BLaER1 treated with 17β-estradiol and CSF1 and Interleukin-3, amounts not matched to agents 10 nM and 100 nM (cell line): ENCODE measurements around the gene PTPN20.

Experiments used
- H3K27ac ChIP-seq, 11 experiments: shearing (Covaris generic); formaldehyde crosslinking; 2 replicates each; pipeline ENCODE4 v1.8.1; 2022
- H3K27me3 ChIP-seq, 11 experiments: shearing (Covaris generic); formaldehyde crosslinking; 2 replicates each; pipeline ENCODE4 v1.8.1; 2022
- H3K36me3 ChIP-seq, 11 experiments: shearing (Covaris generic); formaldehyde crosslinking; 2 replicates each; pipeline ENCODE4 v1.8.1; 2022
- H3K4me1 ChIP-seq, 10 experiments: shearing (Covaris generic); formaldehyde crosslinking; 2 replicates each; pipeline ENCODE4 v1.8.1; 2022
- H3K4me2 ChIP-seq, 11 experiments: shearing (Covaris generic); formaldehyde crosslinking; 2 replicates each; pipeline ENCODE4 v1.8.1; 2022
- H3K4me3 ChIP-seq, 10 experiments: shearing (Covaris generic); formaldehyde crosslinking; 2 replicates each; pipeline ENCODE4 v1.8.1; 2022
- H3K9ac ChIP-seq, 11 experiments: shearing (Covaris generic); formaldehyde crosslinking; 2 replicates each; pipeline ENCODE4 v1.8.1; 2022
- H3K9me3 ChIP-seq, 11 experiments: shearing (Covaris generic); formaldehyde crosslinking; replicated peaks in 1 of 11; 2 replicates each; pipeline ENCODE4 v1.8.1; 2022
- H4K20me1 ChIP-seq, 11 experiments: shearing (Covaris generic); formaldehyde crosslinking; 2 replicates each; pipeline ENCODE4 v1.8.1; 2022
- Cebpa-rat ChIP-seq, 11 experiments: shearing (Covaris generic); IDR thresholded peaks; 2 replicates each; pipeline ENCODE4 v1.8.1; 2022

PTPN20 gene

GRCh38 chr10:47013507-47014154 is 102.4 kb downstream of the PTPN20 start:
- Histone ChIP-seq H3K27ac (no peak overlapping the region), H3K9me3 (no peaks in the 10 kb centered on the region), H3K27me3 (no peaks in the 10 kb centered on the region), H3K4me3 (no peak overlapping the region), H4K20me1 (no peaks in the 10 kb centered on the region), H3K4me1 (peaks cover 0 to 13% (median 0%) of the 10 kb centered on the region in 10 experiments; a peak in 7 of 20 replicates), H3K4me2 (no peak overlapping the region), H3K9ac (no peak overlapping the region), H3K36me3 (no peaks in the 10 kb centered on the region)
- no peak for TF ChIP-seq Cebpa-rat (IDR thresholded peaks at IDR 0.05)

GRCh38 chr10:47015404-47015803 is 104.2 kb downstream of the PTPN20 start:
- H3K27ac ChIP-seq: no peak overlapping the region
- H3K9me3 ChIP-seq: no peaks in the 10 kb centered on the region
- no peak overlapping the region for H3K4me2 ChIP-seq
- no peak overlapping the region for H3K9ac ChIP-seq
- no peaks in the 10 kb centered on the region for H4K20me1 ChIP-seq
- TF ChIP-seq Cebpa-rat (IDR thresholded peaks at IDR 0.05): no peak
- no peaks in the 10 kb centered on the region for H3K36me3 ChIP-seq
- no peak overlapping the region for H3K4me3 ChIP-seq
- H3K27me3 ChIP-seq: no peaks in the 10 kb centered on the region
- H3K4me1 ChIP-seq: peaks cover 0 to 30% (median 3%) of the 10 kb centered on the region in 10 experiments; a peak in 9 of 20 replicates

DNA sequence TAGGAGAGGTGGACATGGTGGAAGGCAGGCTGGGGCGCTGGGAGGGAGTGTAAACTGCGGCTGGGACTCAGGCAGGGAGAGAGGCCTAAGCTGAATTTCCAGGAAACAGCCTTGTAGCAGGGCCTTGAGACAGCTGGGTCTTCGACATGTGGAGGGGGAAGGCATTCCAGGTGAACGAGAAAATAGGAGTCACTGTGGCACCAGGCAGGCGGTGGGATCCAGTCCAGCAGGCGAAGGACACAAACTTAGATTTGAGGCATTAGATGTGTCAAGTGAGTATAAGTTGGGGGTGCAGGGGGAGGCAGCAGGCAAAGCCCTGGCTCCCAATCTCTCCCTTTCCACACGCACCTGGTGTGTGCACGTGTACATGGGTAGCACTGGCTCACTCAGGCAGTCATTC is 105.3 kb downstream of the PTPN20 start:
- H3K9me3 ChIP-seq: no peaks in the 10 kb centered on the region
- H3K36me3 ChIP-seq: no peaks in the 10 kb centered on the region
- H4K20me1 ChIP-seq: no peaks in the 10 kb centered on the region
- H3K4me1 ChIP-seq: peaks cover 0 to 41% (median 4%) of the 10 kb centered on the region in 10 experiments; a peak in 9 of 20 replicates
- no peak for TF ChIP-seq Cebpa-rat (IDR thresholded peaks at IDR 0.05)
- no peak overlapping the region for H3K9ac ChIP-seq
- H3K27me3 ChIP-seq: no peaks in the 10 kb centered on the region
- H3K4me2 ChIP-seq: no peak overlapping the region
- no peak overlapping the region for H3K27ac ChIP-seq
- no peak overlapping the region for H3K4me3 ChIP-seq

DNA sequence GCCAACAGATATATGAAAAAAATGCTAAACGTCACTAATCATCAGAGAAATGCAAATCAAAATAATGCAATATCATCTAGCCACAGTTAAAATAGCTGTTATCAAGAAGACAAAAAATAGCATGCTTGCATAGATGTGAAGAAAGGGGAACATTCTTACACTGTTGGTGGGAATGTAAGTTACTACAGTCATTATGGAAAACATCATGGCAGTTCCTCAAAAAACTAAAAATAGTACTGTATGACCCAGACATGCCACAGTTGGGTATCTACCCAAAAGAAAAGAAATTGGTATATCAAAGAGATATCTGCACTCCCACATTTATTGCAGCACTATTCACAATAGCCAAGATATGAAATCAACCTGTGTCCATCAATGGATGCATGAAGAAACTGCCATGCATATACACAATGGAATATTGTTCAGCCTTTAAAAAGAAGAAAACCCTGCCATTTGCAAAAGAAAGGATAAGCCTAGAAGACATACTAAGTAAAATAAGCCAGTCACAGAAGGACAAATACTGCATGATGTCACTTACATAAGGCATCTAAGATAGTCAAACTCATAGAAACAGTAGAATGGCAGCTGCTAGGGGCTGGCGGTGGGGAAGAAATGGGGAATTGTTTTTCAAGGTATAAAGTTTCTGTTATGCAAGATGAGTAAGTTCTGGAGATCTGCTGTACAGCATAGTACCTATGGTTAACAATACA is 107.0 kb downstream of the PTPN20 start:
- H3K4me3 ChIP-seq: no peak overlapping the region
- no peak for TF ChIP-seq Cebpa-rat (IDR thresholded peaks at IDR 0.05)
- H3K9me3 ChIP-seq: no peaks in the 10 kb centered on the region
- no peaks in the 10 kb centered on the region for H3K36me3 ChIP-seq
- H3K9ac ChIP-seq: no peak overlapping the region
- peak overlapping the region in 2 of 11 experiments; percentile 23 to 42; a peak in 3 of 22 replicates for H3K4me2 ChIP-seq
- H3K4me1 ChIP-seq: peaks cover 0 to 41% (median 4%) of the 10 kb centered on the region in 10 experiments; a peak in 9 of 20 replicates
- H3K27ac ChIP-seq: no peak overlapping the region
- no peaks in the 10 kb centered on the region for H4K20me1 ChIP-seq
- H3K27me3 ChIP-seq: no peaks in the 10 kb centered on the region

GRCh38 chr10:47019155-47020145 is 108.2 kb downstream of the PTPN20 start:
- H3K9ac ChIP-seq: no peak overlapping the region
- H3K4me3 ChIP-seq: no peak overlapping the region
- no peaks in the 10 kb centered on the region for H3K9me3 ChIP-seq
- no peaks in the 10 kb centered on the region for H4K20me1 ChIP-seq
- peak overlapping the region in 4 of 11 experiments; percentile 52 to 60 (median 60); a peak in 7 of 22 replicates for H3K4me2 ChIP-seq
- no peaks in the 10 kb centered on the region for H3K36me3 ChIP-seq
- no peak for TF ChIP-seq Cebpa-rat (IDR thresholded peaks at IDR 0.05)
- H3K27ac ChIP-seq: no peak overlapping the region
- peaks cover 0 to 41% (median 4%) of the 10 kb centered on the region in 10 experiments; a peak in 9 of 20 replicates for H3K4me1 ChIP-seq
- no peaks in the 10 kb centered on the region for H3K27me3 ChIP-seq

DNA sequence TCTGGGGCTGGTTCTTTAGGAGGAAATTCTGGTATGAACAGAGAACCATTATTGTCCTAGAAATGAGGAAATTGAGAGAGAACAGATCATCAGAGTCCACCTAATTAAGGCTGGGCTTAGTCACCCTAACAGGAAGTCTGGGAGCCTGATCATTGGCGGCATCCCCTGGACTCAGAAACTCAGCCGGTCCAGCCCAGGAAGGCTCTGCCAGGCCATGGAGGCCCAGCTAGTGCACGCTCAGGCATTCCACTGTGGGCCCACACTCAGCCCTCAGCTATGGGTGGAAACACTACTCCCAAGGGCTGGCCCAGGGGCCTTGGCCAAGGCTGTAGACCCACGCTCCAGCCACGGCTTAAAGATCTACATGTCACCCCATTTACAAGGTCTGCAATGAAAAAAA is 109.2 kb downstream of the PTPN20 start:
- Histone ChIP-seq H3K9ac (no peak overlapping the region), H3K27me3 (no peaks in the 10 kb centered on the region), H3K27ac (peak overlapping the region in 1 of 11 experiments; percentile 20; a peak in 1 of 22 replicates), H3K4me2 (peak overlapping the region in 5 of 11 experiments; percentile 40 to 60 (median 60); a peak in 10 of 22 replicates), H3K9me3 (no peaks in the 10 kb centered on the region), H3K4me1 (peaks cover 0 to 41% (median 4%) of the 10 kb centered on the region in 10 experiments; a peak in 9 of 20 replicates), H3K36me3 (no peaks in the 10 kb centered on the region), H4K20me1 (no peaks in the 10 kb centered on the region), H3K4me3 (no peak overlapping the region)
- TF ChIP-seq Cebpa-rat (IDR thresholded peaks at IDR 0.05): no peak

DNA sequence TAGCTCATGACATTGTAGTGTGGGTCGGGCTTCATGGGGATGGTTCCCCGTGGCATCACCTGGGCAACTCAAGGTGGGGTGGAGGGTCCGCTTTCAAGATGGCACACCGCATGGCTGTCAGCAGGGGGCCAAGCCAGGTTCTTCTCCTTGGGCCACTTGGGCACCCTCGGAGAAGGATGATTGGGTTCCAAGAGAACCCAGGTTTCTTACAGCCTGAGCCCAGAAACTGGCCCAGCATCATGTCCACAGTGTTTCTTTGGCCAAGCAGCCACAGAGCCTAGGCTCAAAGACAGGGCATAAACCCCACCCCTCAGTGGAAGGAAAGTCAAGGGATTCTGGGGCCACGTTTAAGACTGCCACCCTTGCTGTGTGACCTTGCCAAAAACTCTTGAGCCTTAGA is 110.6 kb downstream of the PTPN20 start:
- Histone ChIP-seq H3K9ac (no peak overlapping the region), H3K4me1 (peaks cover 0 to 41% (median 4%) of the 10 kb centered on the region in 10 experiments; a peak in 10 of 20 replicates), H3K36me3 (no peaks in the 10 kb centered on the region), H3K4me2 (no peak overlapping the region), H3K27ac (no peak overlapping the region), H3K9me3 (no peaks in the 10 kb centered on the region), H3K4me3 (no peak overlapping the region), H3K27me3 (no peaks in the 10 kb centered on the region), H4K20me1 (no peaks in the 10 kb centered on the region)
- TF ChIP-seq Cebpa-rat (IDR thresholded peaks at IDR 0.05): no peak

DNA sequence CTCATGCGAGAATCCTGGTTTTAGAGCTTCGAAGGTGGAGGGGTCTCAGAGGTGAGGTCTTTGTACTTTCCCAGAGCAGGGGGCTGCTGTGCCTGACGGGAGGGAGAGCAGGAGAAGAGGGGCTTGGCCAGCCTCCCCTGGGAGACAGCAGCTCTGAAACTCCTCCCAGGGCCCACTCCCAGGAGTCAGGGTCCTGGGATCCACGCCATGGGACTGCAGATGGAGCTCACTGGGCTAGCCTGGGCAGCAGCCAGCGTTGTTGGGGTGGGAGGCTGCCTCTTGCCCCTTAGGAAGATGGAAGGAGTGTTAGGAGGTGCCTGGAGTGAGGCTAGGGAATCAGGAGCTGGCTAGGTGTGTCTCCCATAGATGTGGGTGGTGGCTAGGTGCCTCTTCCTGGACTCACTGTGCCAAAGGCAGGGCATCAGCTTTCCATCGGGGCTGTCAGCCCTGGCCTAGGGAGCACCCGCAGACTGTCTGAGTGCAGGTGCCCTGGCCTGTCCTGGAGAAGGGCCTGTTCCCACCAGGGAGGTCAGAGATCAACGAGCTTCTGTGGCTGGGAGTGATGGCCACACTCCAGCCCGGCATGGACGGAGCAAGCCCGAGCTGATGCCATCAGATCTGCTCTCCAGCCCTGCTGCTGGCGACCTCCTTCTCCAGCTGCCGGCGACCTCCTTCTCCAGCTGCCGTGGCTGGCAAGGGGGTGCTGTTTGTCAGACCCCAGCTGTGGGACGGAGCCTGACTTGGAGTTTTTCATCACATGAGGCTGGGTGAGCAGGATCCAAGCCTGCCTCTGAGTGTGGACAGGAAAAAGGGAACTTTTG is 111.3 kb downstream of the PTPN20 start:
- Histone ChIP-seq H3K36me3 (no peaks in the 10 kb centered on the region), H3K4me3 (no peak overlapping the region), H3K9me3 (no peaks in the 10 kb centered on the region), H3K4me2 (no peak overlapping the region), H4K20me1 (no peaks in the 10 kb centered on the region), H3K27me3 (no peaks in the 10 kb centered on the region), H3K27ac (no peak overlapping the region), H3K4me1 (peaks cover 0 to 39% (median 4%) of the 10 kb centered on the region in 10 experiments; a peak in 10 of 20 replicates), H3K9ac (no peak overlapping the region)
- TF ChIP-seq Cebpa-rat (IDR thresholded peaks at IDR 0.05): no peak
